Measurements from ENCODE around the gene CRPPA. TPM values are rescaled to one million over a fixed set of nuclear protein-coding genes. Genes with fewer than 3 reads are reported as not detected.

CRPPA gene
- total and polyA plus RNA-seq, 2 donors (not counting 3 experiments of a cell fraction or from before 2014, with no cell fraction given), result 0.58 to 3.5 TPM

- H3K9me1 ChIP-seq (replicated peaks; ENCODE audit: control insufficient read depth, extremely low read depth, insufficient read depth, low read length), result no peaks in the 10 kb centered on the region
- no peak overlapping the region for H3K4me2 ChIP-seq (ENCODE audit: insufficient read depth, low read length)
- no peak overlapping the region for H2AFZ ChIP-seq (ENCODE audit: low read depth, low read length)
- FAIRE-seq, result no peak
- intact Hi-C loops (cut with micrococcal nuclease) (loop anchor here (5.0 to 10.0 kb wide), 3 partner anchors 296 to 739 kb away; partner anchors contain the start of gene MEOX2), dilution Hi-C loops (cut with MboI; ENCODE audit: extremely low pct_ligation_motif_present, low sequenced_read_pairs) (no loop called here)
- no TSS peak for BruUV-seq (replicated peaks)
- no peak overlapping the region for H3K27ac ChIP-seq (ENCODE audit: insufficient read depth, low read depth, low read length)
- no peaks in the 10 kb centered on the region for H3K79me2 ChIP-seq (ENCODE audit: control insufficient read depth, insufficient read depth, low read length)
- no peaks in the 10 kb centered on the region for H4K20me1 ChIP-seq (replicated peaks; ENCODE audit: control insufficient read depth, extremely low read depth, insufficient read depth, low read length)
- H3K4me3 ChIP-seq (replicated peaks in 1 of 3; ENCODE audit: insufficient read depth in 1 of 3, low read depth in 1 of 3, low read length in 3 of 3), result no peak overlapping the region
- H3K9ac ChIP-seq (replicated peaks; ENCODE audit: extremely low read depth, insufficient read depth, low read length), result no peak overlapping the region
- no peak for DNase-seq (ENCODE audit: low read depth, low spot score)
- no peak for TF ChIP-seq CTCF (IDR thresholded peaks at IDR 0.05; ENCODE audit: extremely low read depth in 1 of 2, insufficient read depth in 1 of 2, low read depth in 1 of 2, low read length in 2 of 2)
- TF ChIP-seq POLR2A (IDR thresholded peaks at IDR 0.05; ENCODE audit: low read depth, low read length), result no peak
- TF ChIP-seq FOS (IDR thresholded peaks at IDR 0.05; ENCODE audit: borderline replicate concordance, insufficient read depth, low read length), result no peak
- no peak for TF ChIP-seq POLR2AphosphoS5 (IDR thresholded peaks at IDR 0.05; ENCODE audit: insufficient read depth, low read depth, low read length)
- TF ChIP-seq, protein P1, sequence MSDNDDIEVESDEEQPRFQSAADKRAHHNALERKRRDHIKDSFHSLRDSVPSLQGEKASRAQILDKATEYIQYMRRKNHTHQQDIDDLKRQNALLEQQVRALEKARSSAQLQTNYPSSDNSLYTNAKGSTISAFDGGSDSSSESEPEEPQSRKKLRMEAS (IDR thresholded peaks at IDR 0.05; ENCODE audit: insufficient read depth, insufficient read length), result no peak
- TF ChIP-seq GATA2 (IDR thresholded peaks at IDR 0.05; ENCODE audit: insufficient read depth, insufficient read length, low read depth, low read length), result no peak
- no peak for TF ChIP-seq MYC (IDR thresholded peaks at IDR 0.05; ENCODE audit: low read depth, low read length)
- no peak for TF ChIP-seq JUN (IDR thresholded peaks at IDR 0.05; ENCODE audit: borderline replicate concordance, insufficient read depth, insufficient read length, low read depth)
- no peak for TF ChIP-seq EZH2 (IDR thresholded peaks at IDR 0.05; ENCODE audit: borderline replicate concordance, low read depth, low read length, severe bottlenecking)
- H3K9me3 ChIP-seq (replicated peaks; ENCODE audit: control insufficient read depth, insufficient read depth, low read length), result no peaks in the 10 kb centered on the region
- no peaks in the 10 kb centered on the region for H3K36me3 ChIP-seq (ENCODE audit: control insufficient read depth in 2 of 2, extremely low read depth in 1 of 2, insufficient read depth in 2 of 2, low read length in 2 of 2)
- H3K27me3 ChIP-seq (ENCODE audit: control insufficient read depth in 2 of 2, insufficient read depth in 2 of 2, low read length in 2 of 2), result no peaks in the 10 kb centered on the region
- H3K4me1 ChIP-seq (ENCODE audit: control insufficient read depth, extremely low read depth, insufficient read depth, low read length), result peaks cover 13% of the 10 kb centered on the region
- ChIA-PET POLR2A (no interaction called here), CTCF (interaction anchor here (0.9 to 1.0 kb wide), 2 partner anchors 70 to 141 kb away, joined by 3 to 4 read pairs; no protein-coding TSS in a partner anchor)
Measured at GRCh38 chr7:16423761-16424160, 2.4 kb upstream of the CRPPA start.

All from endothelial cell of umbilical vein (primary cell).